B cell (primary cell): ENCODE data around the gene RNF220. TPM values are rescaled to one million over a fixed set of nuclear protein-coding genes. Genes with fewer than 3 reads are reported as not detected.

Experiments
- ATAC-seq: fragments of 200-7000 bp; cut with Tn5 transposase; one replicate; pipeline ENCODE4 v1.10.0; 2021; ENCODE audit warnings: low read depth, mild to moderate bottlenecking, moderate number of reproducible peaks, moderate library complexity
- CTCF ChIA-PET: fragments of 350-600 bp; sonication (Branson Sonifier 250); formaldehyde crosslinking; loops from one replicate; lab custom pipeline; 2021; ENCODE audit warnings: antibody characterized with exemption, inconsistent platforms; lab: Charles Lee
- POLR2A ChIA-PET: fragments of 350-600 bp; sonication (Branson Sonifier 250); formaldehyde crosslinking; loops from one replicate; lab custom pipeline; 2021; ENCODE audit warnings: antibody characterized with exemption; lab: Charles Lee
- DNase-seq: peaks from one replicate; pipeline ENCODE4 v3.0.0; 2013
- H2AFZ ChIP-seq: 2 replicates; pipeline ENCODE4 v1.6.1; 2012; ENCODE audit warnings: mild to moderate bottlenecking, low read depth, low read length; ENCODE audit not compliant: insufficient read depth, poor library complexity, severe bottlenecking
- H3K27ac ChIP-seq, 2 donors: 1 replicate in 1 of 2; 2 replicates in 1 of 2; pipeline ENCODE4 v1.5.1; 2012 to 2013; ENCODE audit warnings: low read length in 2 of 2, mild to moderate bottlenecking in 2 of 2, moderate library complexity in 1 of 2
- H3K27me3 ChIP-seq, 4 experiments: fragments of 200-600 bp in 1 of 4; sonication (generic) in 1 of 4; replicated peaks in 1 of 4; 1 replicate in 2 of 4; 2 replicates in 2 of 4; pipeline versions ENCODE4 v1.6.1 to v1.7.0; 2013 to 2016; ENCODE audit warnings: low read length in 3 of 4, mild to moderate bottlenecking in 2 of 4, mixed read lengths in 1 of 4, moderate library complexity in 1 of 4; ENCODE audit not compliant: insufficient read depth in 4 of 4, control insufficient read depth in 3 of 4; ENCODE audit errors: control extremely low read depth in 1 of 4
- H3K36me3 ChIP-seq, 2 experiments: replicated peaks in 1 of 2; 1 replicate in 1 of 2; 2 replicates in 1 of 2; pipeline versions ENCODE4 v1.6.1 to v1.7.1; 2013; ENCODE audit warnings: low read length in 1 of 2; ENCODE audit not compliant: insufficient read depth in 2 of 2, control insufficient read depth in 1 of 2; ENCODE audit errors: control extremely low read depth in 1 of 2, extremely low read depth in 1 of 2
- H3K4me1 ChIP-seq, 2 donors: fragments of 200-600 bp in 1 of 2; sonication (generic) in 1 of 2; 1 replicate in 1 of 2; 2 replicates in 1 of 2; pipeline versions ENCODE4 v1.5.1 to v1.6.1; 2013 to 2017; ENCODE audit warnings: low read length in 2 of 2; ENCODE audit not compliant: control insufficient read depth in 2 of 2, insufficient read depth in 2 of 2
- H3K4me2 ChIP-seq: replicated peaks from 2 replicates; pipeline ENCODE3; 2012; ENCODE audit warnings: mild to moderate bottlenecking, low read depth, low read length; ENCODE audit not compliant: poor library complexity, severe bottlenecking
- H3K4me3 ChIP-seq, 5 experiments: fragments of 200-600 bp in 1 of 5; sonication (generic) in 1 of 5; 1 replicate in 3 of 5; 2 replicates in 2 of 5; pipeline versions ENCODE4 v1.5.1 to v1.7.0; 2011 to 2016; ENCODE audit warnings: low read length in 4 of 5, mild to moderate bottlenecking in 4 of 5, low read depth in 2 of 5, control low read depth in 1 of 5, moderate library complexity in 1 of 5; ENCODE audit not compliant: insufficient read depth in 1 of 5; ENCODE audit errors: control extremely low read depth in 1 of 5, extremely low read depth in 1 of 5
- H3K79me2 ChIP-seq: fragments of 200-600 bp; sonication (generic); one replicate; pipeline ENCODE4 v1.6.0; 2016; ENCODE audit warnings: low read length; ENCODE audit not compliant: control insufficient read depth, insufficient read depth
- H3K9ac ChIP-seq: fragments of 200-600 bp; sonication (generic); 2 replicates; pipeline ENCODE4 v1.6.1; 2017; ENCODE audit warnings: mild to moderate bottlenecking, low read length, moderate library complexity
- H3K9me3 ChIP-seq, 3 donors: one replicate each; pipeline versions ENCODE4 v1.6.1 to v1.7.1; 2013; ENCODE audit warnings: low read length in 2 of 3; ENCODE audit not compliant: control insufficient read depth in 2 of 3, insufficient read depth in 1 of 3; ENCODE audit errors: control extremely low read depth in 1 of 3
- H4K20me1 ChIP-seq: 2 replicates; pipeline ENCODE4 v1.6.0; 2012; ENCODE audit warnings: mild to moderate bottlenecking, low read length; ENCODE audit not compliant: insufficient read depth, control insufficient read depth, poor library complexity, severe bottlenecking
- H3K27ac Mint-ChIP-seq: one replicate; pipeline ENCODE4 v1.8.0; 2021; ENCODE audit warnings: mixed read lengths
- H3K27me3 Mint-ChIP-seq: one replicate; pipeline ENCODE4 v1.8.0; 2021; ENCODE audit warnings: mixed read lengths
- H3K4me1 Mint-ChIP-seq: one replicate; pipeline ENCODE4 v1.8.0; 2021; ENCODE audit warnings: mixed read lengths
- H3K4me3 Mint-ChIP-seq: one replicate; pipeline ENCODE4 v1.8.0; 2021; ENCODE audit warnings: mixed read lengths
- H3K9me3 Mint-ChIP-seq: one replicate; pipeline ENCODE4 v1.8.0; 2022; ENCODE audit warnings: mixed read lengths; ENCODE audit not compliant: insufficient read depth
- CTCF ChIP-seq: fragments of 200-600 bp; IDR thresholded peaks from one replicate; pipeline ENCODE4 v1.8.0; 2022; ENCODE audit warnings: antibody characterized with exemption, mild to moderate bottlenecking
- EZH2 ChIP-seq: IDR thresholded peaks from 2 replicates; pipeline ENCODE4 v1.6.1; 2012; ENCODE audit warnings: borderline replicate concordance, low read depth, mild to moderate bottlenecking, moderate library complexity, low read length; ENCODE audit not compliant: insufficient read depth, poor library complexity, severe bottlenecking
- WGBS: methylation state at CpG from one replicate; pipeline ENCODE4 v1.1.5; 2013; ENCODE audit warnings: missing lambda C conversion rate; ENCODE audit not compliant: insufficient coverage; 5-methylcytosine and 5-hydroxymethylcytosine counted together
- intact Hi-C: fragments of 100-400 bp; cut with micrococcal nuclease; formaldehyde crosslinking; loops from one replicate; pipeline ENCODE4 v1.10.0; 2022
- polyA plus RNA-seq: library from polyadenylated mRNA; depleted of rRNA; stranded (reverse); fragments of >200 nt; gene quantifications from 2 replicates; pipeline ENCODE4 v1.2.3, GENCODE V29; 2012
- total RNA-seq, 2 donors: library from RNA; stranded (reverse); fragments of 120-200 nt in 1 of 2; gene quantifications; 1 replicate in 1 of 2; 2 replicates in 1 of 2; pipeline versions ENCODE4 v1.2.3 to v1.2.4, GENCODE V29; 2013 to 2022

RNF220 gene
- total and polyA plus RNA-seq, 2 donors (not counting 1 experiment from before 2014, with no cell fraction given) = 115 to 141 TPM

- H3K4me1 Mint-ChIP-seq = peaks cover 44% of the 10 kb centered on the region
- no peaks in the 10 kb centered on the region for H4K20me1 ChIP-seq
- peak overlapping the region; percentile 78 for H3K9ac ChIP-seq
- H3K36me3 ChIP-seq = no peaks in the 10 kb centered on the region
- H3K27ac ChIP-seq = no peak overlapping the region
- H3K4me3 Mint-ChIP-seq = peak overlapping the region; percentile 96
- H3K9me3 Mint-ChIP-seq = no peaks in the 10 kb centered on the region
- H3K27ac Mint-ChIP-seq = no peak overlapping the region
- peak overlapping the region; percentile 99 for H3K4me2 ChIP-seq
- H2AFZ ChIP-seq = peak overlapping the region; percentile 55
- H3K4me3 ChIP-seq = peak overlapping the region in 3 of 5 experiments; percentile 51 to 77 (median 64)
- H3K27me3 Mint-ChIP-seq = peaks cover 31% of the 10 kb centered on the region
- TF ChIP-seq EZH2 = peak; percentile 6
- no peak for TF ChIP-seq CTCF
- peak; percentile 65 for DNase-seq
- intact Hi-C loops = no loop called here
- H3K9me3 ChIP-seq = peaks cover 0 to 17% (median 0%) of the 10 kb centered on the region in 3 donors
- POLR2A ChIA-PET = no interaction called here
- no peaks in the 10 kb centered on the region for H3K79me2 ChIP-seq
- WGBS = 3% methylated on average over 85 of the region's 85 CpGs
- H3K27me3 ChIP-seq = peaks cover 0 to 80% (median 66%) of the 10 kb centered on the region in 4 experiments
- CTCF ChIA-PET = no interaction called here
- peaks cover 47 to 67% of the 10 kb centered on the region in 2 donors for H3K4me1 ChIP-seq
- no peak for ATAC-seq
These were observed 2.6 kb downstream of the RNF220 start for GRCh38 chr1:44407430-44408211.

GRCh38 chr1:44408212-44408582 lies 3.1 kb downstream of the RNF220 start:
- ATAC-seq = no peak

More at GRCh38 chr1:44408212-44408582, 3.1 kb downstream of the RNF220 start:
- 5% methylated on average over 16 of the region's 19 CpGs for WGBS
- peak overlapping the region; percentile 99 for H3K4me2 ChIP-seq
- Mint-ChIP-seq H3K9me3 (no peaks in the 10 kb centered on the region), H3K27me3 (peaks cover 25% of the 10 kb centered on the region), H3K27ac (no peak overlapping the region), H3K4me1 (peaks cover 44% of the 10 kb centered on the region), H3K4me3 (peak overlapping the region; percentile 78)
- intact Hi-C loops = no loop called here
- H3K9ac ChIP-seq = peak overlapping the region; percentile 35
- POLR2A ChIA-PET = no interaction called here
- H3K4me1 ChIP-seq = peaks cover 47 to 67% of the 10 kb centered on the region in 2 donors
- peaks cover 0 to 17% (median 0%) of the 10 kb centered on the region in 3 donors for H3K9me3 ChIP-seq
- no peak overlapping the region for H3K27ac ChIP-seq
- no peak for DNase-seq
- CTCF ChIA-PET = no interaction called here
- no peaks in the 10 kb centered on the region for H3K79me2 ChIP-seq
- H4K20me1 ChIP-seq = no peaks in the 10 kb centered on the region
- no peaks in the 10 kb centered on the region for H3K36me3 ChIP-seq
- no peak overlapping the region for H3K4me3 ChIP-seq
- peak; percentile 39 for TF ChIP-seq EZH2
- TF ChIP-seq CTCF = no peak
- peaks cover 0 to 84% (median 66%) of the 10 kb centered on the region in 4 experiments for H3K27me3 ChIP-seq
- peak overlapping the region; percentile 55 for H2AFZ ChIP-seq
